OCI-LY7 (cell line): ENCODE results near the gene SLC10A4. TPM values are rescaled to one million over a fixed set of nuclear protein-coding genes. Genes with fewer than 3 reads are reported as not detected.
"Not testable (repeated sequence)": the region's sequence is repeated elsewhere in the genome, so short reads cannot be mapped to it uniquely, and the experiment has no call there.

Experiments used
- BruUV-seq: library from RNA; stranded (reverse); fragments of 400-500 nt; replicated peaks from 2 replicates; lab custom pipeline; 2021; lab: Mats Ljungman, UMichigan
- CTCF ChIA-PET: fragments of 300-600 bp; sonication (Branson Sonifier 250); formaldehyde crosslinking; loops from one replicate; lab custom pipeline; 2022; ENCODE audit warnings: antibody characterized with exemption; ENCODE audit not compliant: unreplicated experiment; lab: Charles Lee
- POLR2A ChIA-PET: fragments of 300-600 bp; sonication (Branson Sonifier 250); formaldehyde crosslinking; loops from one replicate; lab custom pipeline; 2022; ENCODE audit warnings: antibody characterized with exemption; lab: Charles Lee
- DNase-seq: peaks from one replicate; pipeline ENCODE4 v3.0.0-alpha.2; 2015; ENCODE audit warnings: low spot score
- H2AFZ ChIP-seq: fragments of 200-600 bp; sonication (generic), shearing (Covaris generic); 2 replicates; pipeline ENCODE4 v1.6.1; 2014; ENCODE audit warnings: mild to moderate bottlenecking, antibody characterized with exemption, low read length, moderate library complexity
- H3K27ac ChIP-seq: fragments of 200-600 bp; sonication (generic); 2 replicates; pipeline ENCODE4 v1.5.1; 2014; ENCODE audit warnings: mixed run types, low read depth, mild to moderate bottlenecking, moderate library complexity, low read length, inconsistent platforms; ENCODE audit not compliant: poor library complexity, severe bottlenecking
- H3K36me3 ChIP-seq: fragments of 200-600 bp; sonication (generic); 2 replicates; pipeline ENCODE4 v1.6.1; 2014; ENCODE audit warnings: mild to moderate bottlenecking, antibody characterized with exemption, low read length, moderate library complexity, mixed read lengths; ENCODE audit not compliant: insufficient read depth
- H3K4me1 ChIP-seq: fragments of 200-600 bp; sonication (generic); 2 replicates; pipeline ENCODE4 v1.5.1; 2014; ENCODE audit warnings: mild to moderate bottlenecking, low read length; ENCODE audit not compliant: insufficient read depth, poor library complexity, severe bottlenecking
- H3K4me2 ChIP-seq: fragments of 200-600 bp; sonication (generic); 2 replicates; pipeline ENCODE4 v1.6.1; 2014; ENCODE audit warnings: mild to moderate bottlenecking, low read length
- H3K4me3 ChIP-seq: fragments of 200-600 bp; sonication (generic); 2 replicates; pipeline ENCODE4 v1.5.1; 2014; ENCODE audit warnings: mild to moderate bottlenecking, low read depth, low read length; ENCODE audit not compliant: poor library complexity, severe bottlenecking
- H3K79me2 ChIP-seq: fragments of 200-600 bp; sonication (generic); 2 replicates; pipeline ENCODE4 v1.6.1; 2016; ENCODE audit warnings: low read depth, mild to moderate bottlenecking, low read length, moderate library complexity, mixed read lengths; ENCODE audit not compliant: insufficient read depth
- H3K9me2 ChIP-seq: fragments of 200-600 bp; sonication (generic); 2 replicates; pipeline ENCODE4 v1.6.1; 2016; ENCODE audit warnings: mild to moderate bottlenecking, low read length, mixed read lengths; ENCODE audit not compliant: insufficient read depth
- H3K9me3 ChIP-seq: fragments of 200-600 bp; sonication (generic); 2 replicates; pipeline ENCODE4 v1.6.1; 2014; ENCODE audit warnings: mild to moderate bottlenecking, mixed run types, low read length, mixed read lengths
- H4K20me1 ChIP-seq: fragments of 200-600 bp; sonication (generic); 2 replicates; pipeline ENCODE4 v1.6.1; 2014; ENCODE audit warnings: mild to moderate bottlenecking, antibody characterized with exemption, low read length, moderate library complexity, mixed read lengths; ENCODE audit not compliant: insufficient read depth
- CTCF ChIP-seq: fragments of 200-600 bp; sonication (generic); conservative IDR thresholded peaks from 2 replicates; pipeline ENCODE4 v1.5.1; 2014; ENCODE audit warnings: mild to moderate bottlenecking, antibody characterized with exemption, low read length, moderate library complexity, mixed read lengths
- EZH2phosphoT487 ChIP-seq: fragments of 200-600 bp; sonication (generic); IDR thresholded peaks from 2 replicates; pipeline ENCODE4 v1.6.1; 2018; ENCODE audit warnings: low read depth, borderline replicate concordance, mild to moderate bottlenecking, mixed run types, antibody characterized with exemption, low read length, moderate library complexity, mixed read lengths
- intact Hi-C: fragments of 100-400 bp; cut with micrococcal nuclease; formaldehyde crosslinking; loops from one replicate; pipeline ENCODE4 v1.10.0; 2022; ENCODE audit not compliant: unreplicated experiment
- total RNA-seq, 2 experiments: library from RNA; depleted of rRNA in 1 of 2; stranded (reverse); fragments of >200 nt in 1 of 2; shearing (Covaris generic) in 1 of 2; gene quantifications; 2 replicates each; pipeline ENCODE4 v1.2.3, GENCODE V29; 2014 to 2022

SLC10A4 gene
- total RNA-seq, 2 experiments from 2014 or later, result not detected

DNA sequence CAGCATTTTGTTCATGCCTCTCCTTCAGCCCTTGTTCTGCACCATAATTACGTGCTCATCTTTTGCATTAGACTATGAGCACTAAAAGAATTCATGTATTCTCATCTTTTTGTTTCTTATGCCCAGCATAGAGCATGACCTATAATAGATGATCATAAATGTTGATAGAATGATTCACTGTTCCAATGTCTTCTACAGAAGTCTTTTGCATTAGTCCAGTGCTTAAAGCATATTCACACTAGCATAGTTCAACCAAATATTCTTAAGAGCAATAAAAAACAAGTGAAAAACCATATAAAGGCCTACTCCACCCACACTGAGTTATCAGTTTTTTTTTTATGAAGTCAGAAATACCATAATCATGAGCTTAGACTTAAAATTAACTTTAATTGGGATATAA is 36.5 kb upstream of the SLC10A4 start:
- Histone ChIP-seq H3K36me3 (no peaks in the 10 kb centered on the region), H3K4me2 (no peak overlapping the region), H3K9me2 (no peaks in the 10 kb centered on the region), H3K27ac (no peak overlapping the region), H4K20me1 (no peaks in the 10 kb centered on the region), H3K79me2 (no peaks in the 10 kb centered on the region), H3K9me3 (no peaks in the 10 kb centered on the region), H3K4me3 (no peak overlapping the region), H3K4me1 (no peaks in the 10 kb centered on the region), H2AFZ (no peak overlapping the region)
- TF ChIP-seq CTCF (no peak), EZH2phosphoT487 (no peak)
- no peak for DNase-seq
- ChIA-PET CTCF (no interaction called here), POLR2A (interaction anchor here (1.1 kb wide), 1 partner anchor 21 kb away, joined by 3 read pairs; no protein-coding TSS in a partner anchor)
- intact Hi-C loops, result loop anchor here (2.0 to 10.0 kb wide), 2 partner anchors 98 to 516 kb away; no protein-coding TSS in a partner anchor
- no TSS peak for BruUV-seq

- intact Hi-C loops, result loop anchor here (10.0 kb wide), 1 partner anchor 96 kb away; no protein-coding TSS in a partner anchor
- H3K9me2 ChIP-seq, result no peaks in the 10 kb centered on the region
- no peak overlapping the region for H3K4me2 ChIP-seq
- no peaks in the 10 kb centered on the region for H3K36me3 ChIP-seq
- no peak overlapping the region for H3K27ac ChIP-seq
- ChIA-PET CTCF (no interaction called here), POLR2A (no interaction called here)
- no peaks in the 10 kb centered on the region for H4K20me1 ChIP-seq
- no peaks in the 10 kb centered on the region for H3K79me2 ChIP-seq
- DNase-seq, result no peak
- no peak overlapping the region for H2AFZ ChIP-seq
- H3K4me1 ChIP-seq, result no peaks in the 10 kb centered on the region
- no peak for TF ChIP-seq EZH2phosphoT487
- TF ChIP-seq CTCF, result no peak
- no peak overlapping the region for H3K4me3 ChIP-seq
- BruUV-seq, result no TSS peak
- no peaks in the 10 kb centered on the region for H3K9me3 ChIP-seq
Measured at GRCh38 chr4:48449151-48449550, 34.0 kb upstream of the SLC10A4 start.

DNA sequence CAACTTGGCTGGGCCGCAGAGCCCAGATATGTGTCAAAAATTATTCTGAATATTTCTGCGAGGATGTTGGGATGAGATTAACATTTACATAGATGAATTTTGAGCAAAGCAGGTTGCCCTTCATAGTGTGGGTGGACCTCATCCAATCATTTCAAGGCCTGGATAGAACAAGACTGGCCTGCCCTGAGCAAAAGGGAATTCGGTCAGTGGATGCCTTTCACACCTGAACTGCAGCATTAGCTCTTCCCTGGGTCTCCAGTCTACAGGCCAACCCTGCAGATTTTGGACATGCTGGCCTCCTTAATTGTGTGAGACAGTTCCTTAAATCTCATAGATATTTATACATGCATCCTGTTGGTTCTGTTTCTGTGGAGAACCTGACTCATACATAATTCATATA is 32.4 kb upstream of the SLC10A4 start:
- CTCF ChIA-PET, result no interaction called here
- H3K9me2 ChIP-seq, result no peaks in the 10 kb centered on the region
- H3K79me2 ChIP-seq, result no peaks in the 10 kb centered on the region
- no peaks in the 10 kb centered on the region for H3K9me3 ChIP-seq
- H3K4me3 ChIP-seq, result no peak overlapping the region
- BruUV-seq, result no TSS peak
- H3K4me1 ChIP-seq, result no peaks in the 10 kb centered on the region
- intact Hi-C loops, result no loop called here
- H3K36me3 ChIP-seq, result no peaks in the 10 kb centered on the region
- H4K20me1 ChIP-seq, result no peaks in the 10 kb centered on the region
- H3K4me2 ChIP-seq, result no peak overlapping the region
- H2AFZ ChIP-seq, result no peak overlapping the region
- POLR2A ChIA-PET, result interaction anchor here (0.7 kb wide), 1 partner anchor 102 kb away, joined by 4 read pairs; no protein-coding TSS in a partner anchor
- TF ChIP-seq EZH2phosphoT487 (no peak), CTCF (no peak)
- H3K27ac ChIP-seq, result no peak overlapping the region
- DNase-seq, result no peak

DNA sequence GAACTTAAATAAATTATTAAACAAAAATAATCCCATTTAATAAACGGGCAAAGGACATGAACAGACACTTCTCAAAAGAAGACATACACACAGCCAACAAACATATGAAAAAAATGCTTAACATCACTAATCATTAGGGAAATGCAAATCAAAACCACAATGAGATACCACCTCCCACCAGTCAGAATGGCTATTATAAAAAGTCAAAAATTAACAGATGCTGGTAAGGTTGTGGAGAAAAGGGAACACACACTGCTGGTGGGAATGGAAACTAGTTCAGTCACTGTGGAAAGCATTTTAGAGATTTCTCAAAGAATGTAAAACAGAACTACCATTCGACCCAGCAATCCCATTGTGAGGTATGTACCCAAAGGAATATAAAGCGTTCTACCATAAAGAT is 31.5 kb upstream of the SLC10A4 start:
- DNase-seq, H4K20me1 ChIP-seq, H2AFZ ChIP-seq, H3K27ac ChIP-seq, BruUV-seq, H3K9me2 ChIP-seq, H3K79me2 ChIP-seq, H3K9me3 ChIP-seq, CTCF ChIA-PET, H3K4me1 ChIP-seq, H3K4me2 ChIP-seq, POLR2A ChIA-PET, intact Hi-C loops, H3K36me3 ChIP-seq, H3K4me3 ChIP-seq: not testable (repeated sequence)
